Body of pancreas (tissue), 4 donors: ENCODE data around the gene PLXNB2. TPM values are rescaled to one million over a fixed set of nuclear protein-coding genes. Genes with fewer than 3 reads are reported as not detected.

Experiments used
- ATAC-seq: fragments of 150-250 bp; one replicate; pipeline ENCODE4 v1.9.1; 2016
- DNase-seq, 4 donors: peaks; one replicate each; pipeline ENCODE4 v3.0.0-alpha.2; 2019
- H3K27ac ChIP-seq, 4 donors: fragments of 200-600 bp; sonication (generic); 1 replicate in 3 of 4; 2 replicates in 1 of 4; pipeline versions ENCODE4 v1.5.1 to v1.6.1; 2016 to 2019; ENCODE audit warnings: mild to moderate bottlenecking in 1 of 4, mixed read lengths in 1 of 4, moderate library complexity in 1 of 4
- H3K27me3 ChIP-seq, 2 donors: fragments of 200-600 bp; sonication (generic); one replicate each; pipeline ENCODE4 v1.6.0; 2016; ENCODE audit warnings: mild to moderate bottlenecking in 1 of 2
- H3K36me3 ChIP-seq, 2 donors: fragments of 200-600 bp; sonication (generic); replicated peaks in 1 of 2; 2 replicates each; pipeline ENCODE4 v1.5.1; 2016; ENCODE audit warnings: low read depth in 2 of 2; ENCODE audit not compliant: insufficient read depth in 1 of 2
- H3K4me1 ChIP-seq: fragments of 200-600 bp; sonication (generic); one replicate; pipeline ENCODE4 v1.6.0; 2016
- H3K4me3 ChIP-seq, 2 donors: fragments of 200-600 bp; sonication (generic); 1 replicate in 1 of 2; 2 replicates in 1 of 2; pipeline ENCODE4 v1.5.1; 2016 to 2019
- H3K9me3 ChIP-seq, 3 donors: fragments of 200-600 bp; sonication (generic); 1 replicate in 2 of 3; 2 replicates in 1 of 3; pipeline ENCODE4 v1.5.1; 2016
- CTCF ChIP-seq, 7 experiments: fragments of 450-650 bp in 4 of 7; fragments of 200-600 bp in 3 of 7; sonication (generic) in 3 of 7; IDR thresholded peaks; one replicate each; pipeline ENCODE4 v1.5.1; 2016 to 2019; ENCODE audit warnings: antibody characterized with exemption in 7 of 7
- POLR2A ChIP-seq, 3 donors: fragments of 450-650 bp; IDR thresholded peaks; one replicate each; pipeline ENCODE4 v1.6.1; 2016; ENCODE audit warnings: antibody characterized with exemption in 3 of 3, mild to moderate bottlenecking in 2 of 3
- WGBS, 2 donors: methylation state at CpG; one replicate each; pipeline ENCODE4 v1.1.5; 2017; 5-methylcytosine and 5-hydroxymethylcytosine counted together
- intact Hi-C: fragments of 100-400 bp; cut with DNase I; formaldehyde crosslinking; loops from one replicate; pipeline ENCODE4 v1.15.1; 2023
- total RNA-seq, 2 donors: library from RNA; depleted of rRNA; stranded (reverse); fragments of >200 nt; gene quantifications; one replicate each; pipeline ENCODE4 v1.1.0, GENCODE V29; 2016

The PLXNB2 gene
- total RNA-seq, 2 donors from 2014 or later = 113 to 140 TPM

GRCh38 chr22:50302564-50302963 is 4.9 kb downstream of the PLXNB2 start:
- H3K36me3 ChIP-seq = no peaks in the 10 kb centered on the region
- peak overlapping the region in 3 of 4 donors; percentile 85 to 91 (median 89) for H3K27ac ChIP-seq
- TF ChIP-seq CTCF (IDR thresholded peaks at IDR 0.05) = no peak
- TF ChIP-seq POLR2A (IDR thresholded peaks at IDR 0.05) = no peak
- intact Hi-C loops = no loop called here
- no peak for DNase-seq
- no peaks in the 10 kb centered on the region for H3K27me3 ChIP-seq
- no peaks in the 10 kb centered on the region for H3K9me3 ChIP-seq
- 42 to 58% methylated on average over 2 to 5 of the region's 5 CpGs for WGBS, 2 donors
- no peak for ATAC-seq
- no peak overlapping the region for H3K4me3 ChIP-seq
- H3K4me1 ChIP-seq = peaks cover 85% of the 10 kb centered on the region

- DNase-seq = peak in 2 of 4 donors; percentile 36 to 45
- 38 to 52% methylated on average over 4 to 9 of the region's 9 CpGs for WGBS, 2 donors
- peak overlapping the region in 3 of 4 donors; percentile 85 to 91 (median 89) for H3K27ac ChIP-seq
Measured at GRCh38 chr22:50302041-50302541, 5.4 kb downstream of the PLXNB2 start.

GRCh38 chr22:50301581-50301991 is 5.9 kb downstream of the PLXNB2 start:
- H3K36me3 ChIP-seq = no peaks in the 10 kb centered on the region
- ATAC-seq (no peak), DNase-seq (no peak)
- H3K4me1 ChIP-seq = peaks cover 95% of the 10 kb centered on the region
- no peaks in the 10 kb centered on the region for H3K9me3 ChIP-seq
- 66 to 80% methylated on average over 1 to 15 of the region's 17 CpGs for WGBS, 2 donors
- TF ChIP-seq POLR2A (IDR thresholded peaks at IDR 0.05) (no peak), CTCF (IDR thresholded peaks at IDR 0.05) (no peak)
- intact Hi-C loops = no loop called here
- H3K27me3 ChIP-seq = no peaks in the 10 kb centered on the region
- H3K4me3 ChIP-seq = no peak overlapping the region
- H3K27ac ChIP-seq = peak overlapping the region in 3 of 4 donors; percentile 85 to 91 (median 89)

More at GRCh38 chr22:50302041-50302541, 5.4 kb downstream of the PLXNB2 start:
- no peak for ATAC-seq
- Histone ChIP-seq H3K27me3 (no peaks in the 10 kb centered on the region), H3K36me3 (no peaks in the 10 kb centered on the region), H3K4me1 (peaks cover 90% of the 10 kb centered on the region), H3K4me3 (no peak overlapping the region), H3K9me3 (no peaks in the 10 kb centered on the region)
- no peak for TF ChIP-seq POLR2A (IDR thresholded peaks at IDR 0.05)
- TF ChIP-seq CTCF (IDR thresholded peaks at IDR 0.05) = no peak
- intact Hi-C loops = no loop called here

- no peak for DNase-seq
- no peak for ATAC-seq
- TF ChIP-seq CTCF (IDR thresholded peaks at IDR 0.05) = no peak
- Histone ChIP-seq H3K36me3 (no peaks in the 10 kb centered on the region), H3K27me3 (no peaks in the 10 kb centered on the region), H3K27ac (peak overlapping the region in 3 of 4 donors; percentile 85 to 91 (median 89)), H3K9me3 (no peaks in the 10 kb centered on the region), H3K4me3 (no peak overlapping the region), H3K4me1 (peaks cover 97% of the 10 kb centered on the region)
- WGBS, 2 donors = 91 to 95% methylated on average over 8 to 14 of the region's 14 CpGs
- intact Hi-C loops = no loop called here
Measured at GRCh38 chr22:50300620-50301257, 6.7 kb downstream of the PLXNB2 start.
